Endothelial cell of umbilical vein (primary cell): ENCODE data around the gene FILIP1.

ENCODE experiments used
- EZH2 ChIP-seq: IDR thresholded peaks from 2 replicates; pipeline ENCODE4 v1.6.1; 2012; ENCODE audit warnings: borderline replicate concordance, low read depth, mild to moderate bottlenecking, moderate library complexity, low read length, inconsistent platforms; ENCODE audit not compliant: severe bottlenecking
- MYC ChIP-seq: IDR thresholded peaks from one replicate; pipeline ENCODE4 v1.6.1; 2011; ENCODE audit warnings: mild to moderate bottlenecking, low read depth, low read length
- POLR2A ChIP-seq: IDR thresholded peaks from 2 replicates; pipeline ENCODE4 v1.6.1; 2012; ENCODE audit warnings: low read depth, mild to moderate bottlenecking, control low read depth, low read length
- TF ChIP-seq, protein P1 (sequence below): IDR thresholded peaks from 2 replicates; pipeline ENCODE4 v1.6.1; 2011; ENCODE audit not compliant: insufficient read depth, insufficient read length
- TF ChIP-seq, protein P2 (sequence below), 2 donors: IDR thresholded peaks; 1 replicate in 1 of 2; 2 replicates in 1 of 2; pipeline ENCODE4 v1.5.1; 2011; ENCODE audit warnings: low read length in 2 of 2, mild to moderate bottlenecking in 2 of 2, moderate library complexity in 2 of 2, control low read depth in 1 of 2, inconsistent platforms in 1 of 2, low read depth in 1 of 2; ENCODE audit not compliant: insufficient read depth in 1 of 2; ENCODE audit errors: extremely low read depth in 1 of 2

DNA sequence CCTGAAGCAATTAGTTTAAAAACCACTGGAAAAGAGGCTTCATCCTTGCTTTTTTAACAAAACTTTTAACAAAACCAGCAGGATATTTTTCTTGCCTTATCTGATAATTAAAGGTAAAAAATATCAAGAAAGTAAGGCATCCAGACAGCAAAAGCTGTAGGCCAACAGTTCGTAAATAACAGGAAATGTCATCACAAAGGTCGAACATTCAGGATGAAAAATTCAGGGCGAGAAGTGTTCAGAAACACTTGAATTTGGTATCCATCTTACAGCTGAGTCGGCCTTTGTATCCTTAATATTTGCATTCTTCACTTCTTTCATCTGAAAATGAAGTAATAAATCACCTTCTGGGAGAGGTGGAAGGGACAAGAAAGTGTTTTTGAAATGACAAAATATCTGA, 8.2 kb upstream of the FILIP1 start:
- TF ChIP-seq POLR2A (no peak), MYC (no peak), EZH2 (no peak)
- TF ChIP-seq, protein P1, sequence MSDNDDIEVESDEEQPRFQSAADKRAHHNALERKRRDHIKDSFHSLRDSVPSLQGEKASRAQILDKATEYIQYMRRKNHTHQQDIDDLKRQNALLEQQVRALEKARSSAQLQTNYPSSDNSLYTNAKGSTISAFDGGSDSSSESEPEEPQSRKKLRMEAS = no peak
- TF ChIP-seq, protein P2, sequence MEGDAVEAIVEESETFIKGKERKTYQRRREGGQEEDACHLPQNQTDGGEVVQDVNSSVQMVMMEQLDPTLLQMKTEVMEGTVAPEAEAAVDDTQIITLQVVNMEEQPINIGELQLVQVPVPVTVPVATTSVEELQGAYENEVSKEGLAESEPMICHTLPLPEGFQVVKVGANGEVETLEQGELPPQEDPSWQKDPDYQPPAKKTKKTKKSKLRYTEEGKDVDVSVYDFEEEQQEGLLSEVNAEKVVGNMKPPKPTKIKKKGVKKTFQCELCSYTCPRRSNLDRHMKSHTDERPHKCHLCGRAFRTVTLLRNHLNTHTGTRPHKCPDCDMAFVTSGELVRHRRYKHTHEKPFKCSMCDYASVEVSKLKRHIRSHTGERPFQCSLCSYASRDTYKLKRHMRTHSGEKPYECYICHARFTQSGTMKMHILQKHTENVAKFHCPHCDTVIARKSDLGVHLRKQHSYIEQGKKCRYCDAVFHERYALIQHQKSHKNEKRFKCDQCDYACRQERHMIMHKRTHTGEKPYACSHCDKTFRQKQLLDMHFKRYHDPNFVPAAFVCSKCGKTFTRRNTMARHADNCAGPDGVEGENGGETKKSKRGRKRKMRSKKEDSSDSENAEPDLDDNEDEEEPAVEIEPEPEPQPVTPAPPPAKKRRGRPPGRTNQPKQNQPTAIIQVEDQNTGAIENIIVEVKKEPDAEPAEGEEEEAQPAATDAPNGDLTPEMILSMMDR (IDR thresholded peaks at IDR 0.05; ENCODE audit: extremely low read depth in 1 of 2, insufficient read depth in 1 of 2, low read depth in 1 of 2, low read length in 2 of 2) = no peak
